Activated T-cell treated with anti-CD3 and anti-CD28 coated beads, Interleukin-2, amount 50 U/mL, for 1 hour (primary cell): ENCODE data around the gene PIKFYVE.
"Not testable (repeated sequence)": the region's sequence is repeated elsewhere in the genome, so short reads cannot be mapped to it uniquely, and the experiment has no call there.

Experiments used
- DNase-seq: peaks from one replicate; pipeline ENCODE4 v3.0.0-alpha.2; 2020

The PIKFYVE gene

GRCh38 chr2:208254871-208255556 lies 11.0 kb upstream of the PIKFYVE start, which contains the start of gene IDH1:
IDH1 (minus strand) TSS chr2:208255071; CDS start chr2:208251551, 3,520 bp downstream.
- peak; percentile 96 for DNase-seq

DNA sequence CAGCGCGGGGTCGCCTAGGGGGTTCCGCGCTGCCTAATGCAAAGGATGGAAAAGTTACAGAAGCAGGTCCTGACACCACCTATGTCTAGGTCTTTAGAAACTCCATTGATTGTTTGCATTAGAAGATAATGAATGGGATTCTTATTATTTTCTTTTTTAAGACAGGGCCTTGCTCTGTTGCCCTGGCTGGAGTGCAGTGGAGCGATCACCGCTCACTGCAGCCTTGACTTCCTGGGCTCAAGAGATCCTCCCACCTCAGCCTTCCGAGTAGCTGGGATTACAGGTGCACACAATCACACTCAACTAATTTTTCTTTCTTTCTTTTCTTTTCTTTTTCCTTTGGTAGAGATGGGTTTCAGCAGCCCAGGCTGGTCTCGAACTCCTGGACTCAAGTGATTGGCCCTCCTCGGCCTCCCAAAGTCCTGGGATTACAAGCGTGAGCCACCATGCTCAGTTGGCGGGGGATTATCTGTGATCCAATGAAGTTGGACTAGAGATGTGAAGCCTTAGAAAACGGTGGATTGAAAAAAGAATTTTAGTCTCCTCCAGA lies 10.4 kb upstream of the PIKFYVE start:
- DNase-seq, result no peak

DNA sequence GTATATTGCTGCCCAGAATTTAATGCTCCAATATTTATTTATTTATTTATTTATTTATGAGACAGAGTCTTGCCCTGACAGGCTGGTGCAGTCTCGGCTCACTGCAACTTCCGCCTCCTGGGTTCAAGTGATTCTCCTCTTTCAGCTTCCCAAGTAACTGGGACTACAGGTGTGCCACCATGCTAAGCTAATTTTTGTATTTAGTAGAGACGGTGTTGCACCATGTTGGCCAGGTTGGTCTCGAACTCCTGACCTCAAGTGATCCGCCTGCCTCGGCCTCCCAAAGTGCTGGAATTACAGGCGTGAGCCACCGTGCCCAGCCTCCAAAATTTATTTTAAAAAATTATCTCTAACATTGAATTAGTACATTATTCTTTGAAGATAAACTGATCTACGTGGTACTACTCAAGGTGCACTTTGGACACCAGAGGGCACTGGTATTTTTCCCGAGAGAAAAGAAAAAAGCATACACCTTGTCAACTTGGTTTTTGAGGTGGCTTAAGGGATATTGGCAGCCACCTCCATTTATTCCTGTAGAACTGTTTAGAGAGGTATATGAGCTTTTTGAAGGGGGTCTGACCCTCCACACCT lies 9.8 kb upstream of the PIKFYVE start:
- DNase-seq, result no peak

- DNase-seq, result not testable (repeated sequence)
Observed at GRCh38 chr2:208256849-208257813, 8.9 kb upstream of the PIKFYVE start.

DNA sequence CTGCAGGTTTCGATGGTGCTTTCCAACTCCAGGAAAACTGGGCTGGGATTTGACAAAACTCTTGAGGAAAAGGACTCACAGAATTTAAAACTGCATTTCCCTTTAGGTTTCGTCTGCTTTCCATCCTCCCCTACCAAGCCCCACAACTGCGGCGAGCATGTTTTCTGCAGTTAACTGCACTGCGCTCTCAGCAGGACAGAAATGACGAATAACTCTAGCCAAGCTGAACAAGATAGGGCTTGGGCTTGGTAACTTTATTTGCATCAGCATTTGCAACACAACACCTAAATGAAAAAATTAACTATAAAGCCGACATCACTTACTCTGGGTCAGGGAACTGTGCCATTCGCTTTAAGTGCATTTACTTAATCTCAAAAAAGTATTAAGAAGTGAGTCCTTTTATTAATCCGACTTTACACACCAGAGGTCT lies 669 bp upstream of the PIKFYVE start:
- peak; percentile 43 for DNase-seq

DNA sequence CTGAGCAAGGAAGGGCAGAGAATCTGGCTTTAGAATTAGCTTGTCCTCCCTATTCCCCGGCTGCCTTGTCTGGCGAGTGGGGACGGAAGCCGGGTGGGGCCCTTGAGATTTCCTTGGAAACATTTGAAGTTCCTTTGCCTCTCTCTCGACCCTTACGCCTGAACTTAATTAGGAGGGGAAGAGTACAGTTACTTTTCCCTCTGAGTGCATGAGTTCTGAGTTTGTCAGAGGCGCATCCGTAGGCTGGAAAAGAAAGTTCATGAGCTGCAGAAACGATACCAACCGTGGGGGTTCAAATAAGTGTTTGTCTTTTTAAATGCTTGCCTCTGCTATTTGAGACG lies 468 bp downstream of the PIKFYVE start:
- DNase-seq, result no peak

DNA sequence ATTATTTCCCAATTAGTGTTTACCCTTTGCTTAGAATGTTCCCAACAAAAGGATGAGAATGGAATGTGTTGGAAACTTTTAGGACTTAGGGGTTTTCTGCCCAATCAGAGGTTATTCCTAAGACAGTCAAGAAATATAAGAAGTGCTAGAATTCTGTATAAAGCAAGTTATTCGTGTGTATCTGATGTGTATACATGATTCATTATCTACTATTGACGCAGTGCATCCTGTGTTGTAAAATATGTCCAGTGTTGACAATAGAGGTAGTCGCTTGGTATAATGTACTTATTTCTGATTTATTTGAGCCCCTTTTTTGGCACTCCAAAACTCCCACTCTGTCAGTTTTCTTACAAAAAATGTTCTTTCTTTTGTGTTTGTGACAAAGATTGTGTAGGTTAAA lies 881 bp downstream of the PIKFYVE start:
- no peak for DNase-seq

GRCh38 chr2:208267526-208267925 lies 1.5 kb downstream of the PIKFYVE start:
- DNase-seq, result not testable (repeated sequence)

DNA sequence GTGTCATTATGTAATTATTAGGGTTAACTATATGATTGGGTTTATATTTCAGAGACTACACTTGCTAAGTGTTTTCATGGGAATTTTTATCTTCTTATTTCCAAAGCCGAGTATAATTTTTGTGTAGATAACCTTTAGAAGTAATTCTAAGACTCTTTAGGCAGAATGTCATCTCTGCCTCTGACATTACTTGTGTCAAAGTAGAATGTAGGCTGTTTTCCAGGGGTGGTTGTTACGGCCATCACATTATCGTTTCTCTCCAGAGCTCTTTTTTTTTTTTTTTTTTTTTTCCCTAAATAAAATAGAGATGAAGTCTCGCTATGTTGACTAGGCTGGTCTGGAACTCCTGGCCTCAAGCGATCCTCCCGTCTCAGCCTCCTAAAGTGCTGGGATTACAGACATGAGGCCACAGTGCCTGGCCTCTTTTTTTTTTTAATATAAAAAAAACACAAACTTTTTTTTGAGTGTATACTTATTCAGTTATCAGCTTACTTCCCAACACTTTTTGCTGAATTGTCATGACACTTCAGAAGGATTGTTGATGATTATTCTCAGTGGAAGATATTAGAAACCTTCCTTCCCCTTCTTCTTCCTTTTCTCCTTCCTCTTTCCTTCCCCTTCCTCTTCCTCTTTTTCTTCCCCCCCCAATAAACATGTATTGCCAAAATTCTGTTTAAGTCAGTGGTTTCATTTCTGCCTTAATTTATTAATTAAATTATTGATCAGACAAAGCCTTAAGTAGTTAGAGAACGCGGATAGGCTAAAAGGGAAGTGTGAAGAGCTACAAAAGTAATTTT lies 2.3 kb downstream of the PIKFYVE start:
- no peak for DNase-seq

GRCh38 chr2:208269091-208269490 lies 3.0 kb downstream of the PIKFYVE start:
- no peak for DNase-seq

DNA sequence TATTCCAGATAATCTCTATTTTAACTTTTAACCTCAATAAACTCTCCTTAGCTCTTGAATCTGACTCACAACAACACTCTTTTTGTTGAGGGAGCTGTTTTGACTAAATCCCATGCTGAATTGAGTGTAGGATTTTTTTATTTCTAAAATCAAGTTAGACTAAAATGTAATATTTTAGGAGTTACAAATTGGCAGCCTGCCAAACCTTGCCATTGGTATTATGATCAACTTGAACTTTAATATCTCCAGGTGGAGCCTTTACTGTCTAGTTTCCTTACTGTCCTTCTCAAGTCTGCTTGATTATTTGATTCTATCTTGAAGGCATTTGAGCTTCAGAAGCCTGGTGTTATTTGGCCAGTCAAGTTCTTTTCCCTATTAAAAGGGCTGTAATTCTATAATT lies 8.7 kb downstream of the PIKFYVE start:
- no peak for DNase-seq

DNA sequence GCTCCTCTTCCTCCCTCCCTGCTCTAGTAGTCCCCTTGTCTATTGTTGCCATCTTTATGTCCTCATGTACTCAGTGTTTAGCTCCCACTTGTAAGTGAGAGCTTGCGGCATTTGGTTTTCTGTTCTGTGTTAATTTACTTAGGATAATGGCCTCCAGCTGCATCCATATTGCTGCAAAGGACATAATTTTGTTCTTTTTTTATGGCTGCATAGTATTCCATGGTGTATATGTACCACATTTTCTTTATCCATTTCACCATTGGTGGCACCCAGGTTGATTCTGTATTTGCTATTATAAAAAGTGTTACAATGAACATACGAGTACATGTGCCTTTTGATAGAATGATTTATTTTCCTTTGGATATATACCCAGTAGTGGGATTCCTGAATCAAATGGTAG lies 12.5 kb downstream of the PIKFYVE start:
- no peak for DNase-seq

- no peak for DNase-seq
Observed at GRCh38 chr2:208279236-208279635, 13.2 kb downstream of the PIKFYVE start.

DNA sequence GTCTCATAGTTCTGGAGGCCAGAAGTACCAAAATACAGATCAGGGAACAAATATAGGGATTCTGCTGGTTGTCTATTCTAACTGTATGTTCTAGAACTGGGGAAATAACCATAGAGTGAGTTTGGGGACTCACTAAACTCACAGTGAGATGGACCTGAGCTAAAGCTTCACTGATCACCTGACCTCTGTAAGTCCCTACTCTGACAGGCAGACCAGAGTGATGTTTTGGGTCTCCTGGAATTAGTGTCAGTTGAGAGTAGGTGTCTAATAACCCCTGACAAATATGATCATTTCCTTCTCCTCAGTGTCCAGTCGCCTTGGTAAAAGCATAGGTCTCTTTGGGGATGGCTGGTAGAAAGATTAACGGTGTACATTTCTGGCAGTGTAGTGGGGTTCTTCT lies 14.2 kb downstream of the PIKFYVE start:
- DNase-seq, result no peak

DNA sequence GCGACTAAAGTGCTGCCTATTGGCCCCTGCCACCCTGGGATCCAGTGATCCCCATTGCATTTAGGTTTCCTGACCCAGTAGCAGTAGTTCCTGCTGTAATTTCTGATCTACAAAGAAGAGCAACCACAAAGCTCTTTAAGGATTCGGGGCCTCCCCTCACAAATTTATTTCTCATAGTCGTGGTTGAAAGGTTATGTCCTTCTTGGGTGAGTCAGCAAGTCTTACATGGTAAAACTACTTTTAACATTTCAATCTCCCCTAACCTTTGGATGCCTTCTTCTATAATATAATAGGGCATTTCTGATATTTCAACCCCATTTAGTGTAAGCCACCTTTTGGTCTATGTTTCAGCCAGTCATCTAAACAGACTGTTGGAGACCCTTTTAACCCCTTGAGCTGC lies 14.9 kb downstream of the PIKFYVE start:
- no peak for DNase-seq

- DNase-seq, result no peak
Observed at GRCh38 chr2:208285853-208286252, 19.8 kb downstream of the PIKFYVE start.

GRCh38 chr2:208294482-208295024 lies 28.5 kb downstream of the PIKFYVE start:
- no peak for DNase-seq

- DNase-seq, result no peak
Observed at GRCh38 chr2:208295834-208296233, 29.8 kb downstream of the PIKFYVE start.

- DNase-seq, result no peak
Observed at GRCh38 chr2:208296610-208297009, 30.6 kb downstream of the PIKFYVE start.

DNA sequence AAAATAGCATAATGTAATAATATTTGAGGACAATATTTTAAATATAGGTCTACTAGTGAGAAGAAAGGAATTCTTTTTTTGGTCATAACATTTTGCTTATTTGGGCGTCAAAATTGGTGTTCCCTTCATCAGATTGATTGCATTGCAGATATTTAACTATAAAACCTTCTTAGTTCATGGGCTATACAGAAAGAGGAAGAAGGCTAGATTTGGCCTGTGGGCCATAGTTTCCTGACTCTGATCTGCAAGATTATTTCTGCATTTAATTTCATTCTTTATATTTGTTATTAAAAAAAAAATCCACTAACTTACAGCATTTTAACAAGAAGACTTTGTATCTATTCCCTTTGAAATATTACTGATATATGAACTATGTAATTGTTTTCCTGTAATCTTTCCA lies 31.9 kb downstream of the PIKFYVE start:
- no peak for DNase-seq

DNA sequence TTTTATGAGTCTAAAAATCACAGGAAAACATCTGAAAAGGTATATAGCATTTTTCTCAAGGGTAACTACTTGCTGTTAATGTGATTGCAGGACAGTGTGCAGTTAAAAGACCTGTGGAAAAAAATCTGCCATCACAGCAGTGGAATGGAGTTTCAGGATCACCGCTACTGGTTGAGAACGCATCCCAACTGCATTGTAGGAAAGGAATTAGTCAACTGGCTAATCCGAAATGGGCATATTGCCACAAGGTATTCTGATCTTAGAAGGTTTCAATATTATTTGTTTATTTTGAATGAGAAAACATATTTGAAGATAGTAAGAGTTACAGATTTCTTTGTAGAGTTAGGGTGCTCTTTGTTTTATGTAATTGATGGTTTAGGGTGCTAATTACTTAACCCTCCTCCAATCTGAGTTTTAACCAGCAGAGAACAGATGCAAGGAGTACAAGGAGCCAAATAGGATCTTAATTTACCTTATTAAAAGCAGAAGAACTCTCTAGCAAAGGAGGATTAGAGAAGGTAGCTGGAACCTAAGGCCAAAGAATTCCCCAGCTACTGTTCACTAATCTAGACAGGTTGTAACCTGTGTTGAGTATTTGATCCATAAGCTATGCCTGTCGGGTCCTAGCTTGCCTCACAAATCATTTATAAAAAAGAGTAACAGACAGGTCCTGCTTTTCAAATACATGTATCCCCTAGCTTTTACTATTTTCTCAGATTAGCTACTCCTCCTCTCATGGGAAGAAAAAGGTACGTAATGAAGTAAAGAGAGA lies 35.0 kb downstream of the PIKFYVE start:
- no peak for DNase-seq
